IMR-90 (cell line): ENCODE data around the gene LGALS1. TPM values are rescaled to one million over a fixed set of nuclear protein-coding genes. Genes with fewer than 3 reads are reported as not detected.
"Not testable (repeated sequence)": the region's sequence is repeated elsewhere in the genome, so short reads cannot be mapped to it uniquely, and the experiment has no call there.

Experiments
- ATAC-seq: fragments of 200-7000 bp; cut with Tn5 transposase; 2 replicates; pipeline ENCODE4 v1.9.1; 2020; ENCODE audit warnings: low read depth, mild to moderate bottlenecking, moderate library complexity
- BruUV-seq: library from RNA; stranded (reverse); fragments of 400-500 nt; replicated peaks from 2 replicates; lab custom pipeline; 2021; lab: Mats Ljungman, UMichigan
- CTCF ChIA-PET: fragments of 300-600 bp; formaldehyde crosslinking; extraction: SDS; loops from one replicate; lab custom pipeline; 2021; ENCODE audit warnings: antibody characterized with exemption; lab: Yijun Ruan, JAX
- POLR2A ChIA-PET: fragments of 300-600 bp; sonication (Branson Sonifier 250); formaldehyde crosslinking; loops from one replicate; lab custom pipeline; 2022; ENCODE audit warnings: antibody characterized with exemption; ENCODE audit not compliant: unreplicated experiment; lab: Charles Lee
- DNase-seq: peaks from one replicate; pipeline ENCODE4 v3.0.0; 2013
- H2AFZ ChIP-seq: replicated peaks from 2 replicates; pipeline ENCODE3; 2013; ENCODE audit warnings: low read length, mild to moderate bottlenecking; ENCODE audit not compliant: poor library complexity
- H2AK5ac ChIP-seq: 2 replicates; pipeline ENCODE4 v1.6.1; 2013; ENCODE audit warnings: low read depth, low read length, inconsistent platforms
- H2AK9ac ChIP-seq: replicated peaks from 2 replicates; pipeline ENCODE3; 2013; ENCODE audit warnings: mild to moderate bottlenecking, low read depth, low read length, moderate library complexity; ENCODE audit not compliant: poor library complexity
- H2BK120ac ChIP-seq: 2 replicates; pipeline ENCODE4 v1.6.1; 2013; ENCODE audit warnings: low read depth, low read length, inconsistent platforms
- H2BK15ac ChIP-seq: 3 replicates; pipeline ENCODE4 v1.6.1; 2013; ENCODE audit warnings: low read depth, low read length, inconsistent platforms
- H2BK20ac ChIP-seq: 2 replicates; pipeline ENCODE4 v1.6.1; 2013; ENCODE audit warnings: low read depth, mild to moderate bottlenecking, inconsistent platforms, low read length, moderate library complexity
- H2BK5ac ChIP-seq: 2 replicates; pipeline ENCODE4 v1.6.1; 2013; ENCODE audit warnings: mild to moderate bottlenecking, low read depth, low read length, inconsistent platforms; ENCODE audit not compliant: poor library complexity, severe bottlenecking
- H3K14ac ChIP-seq: replicated peaks from 2 replicates; pipeline ENCODE4 v1.6.1; 2013; ENCODE audit warnings: low read depth, low read length, inconsistent platforms
- H3K18ac ChIP-seq: 2 replicates; pipeline ENCODE4 v1.6.1; 2013; ENCODE audit warnings: low read depth, low read length, control low read depth
- H3K23ac ChIP-seq: 2 replicates; pipeline ENCODE4 v1.6.1; 2013; ENCODE audit warnings: low read depth, low read length, inconsistent platforms
- H3K27ac ChIP-seq: 2 replicates; pipeline ENCODE4 v1.5.1; 2013; ENCODE audit warnings: mild to moderate bottlenecking, control low read depth, low read length; ENCODE audit not compliant: insufficient read depth
- H3K27me3 ChIP-seq: 2 replicates; pipeline ENCODE4 v1.6.1; 2013; ENCODE audit warnings: low read length; ENCODE audit not compliant: control insufficient read depth, insufficient read depth
- H3K36me3 ChIP-seq: 2 replicates; pipeline ENCODE4 v1.6.1; 2013; ENCODE audit warnings: low read length, mixed read lengths; ENCODE audit not compliant: control insufficient read depth, insufficient read depth
- H3K4ac ChIP-seq: 2 replicates; pipeline ENCODE4 v1.6.1; 2013; ENCODE audit warnings: low read depth, low read length, inconsistent platforms
- H3K4me1 ChIP-seq: 2 replicates; pipeline ENCODE4 v1.6.1; 2013; ENCODE audit warnings: low read length, mixed read lengths; ENCODE audit not compliant: control insufficient read depth, insufficient read depth
- H3K4me2 ChIP-seq: 2 replicates; pipeline ENCODE4 v1.6.1; 2013; ENCODE audit warnings: low read depth, mild to moderate bottlenecking, control low read depth, low read length, moderate library complexity
- H3K4me3 ChIP-seq: 2 replicates; pipeline ENCODE4 v1.5.1; 2013; ENCODE audit warnings: low read depth, mild to moderate bottlenecking, control low read depth, low read length, moderate library complexity; ENCODE audit not compliant: insufficient read depth
- H3K56ac ChIP-seq: 2 replicates; pipeline ENCODE4 v1.6.1; 2013; ENCODE audit warnings: low read length, inconsistent platforms; ENCODE audit not compliant: insufficient read depth; ENCODE audit errors: extremely low read depth
- H3K79me1 ChIP-seq, 2 experiments: 2 replicates each; pipeline ENCODE4 v1.6.1; 2013; ENCODE audit warnings: low read length in 2 of 2, inconsistent platforms in 1 of 2, low read depth in 1 of 2
- H3K9ac ChIP-seq: 2 replicates; pipeline ENCODE4 v1.6.1; 2013; ENCODE audit warnings: low read depth, low read length, control low read depth
- H3K9me1 ChIP-seq: 2 replicates; pipeline ENCODE4 v1.6.1; 2013; ENCODE audit warnings: low read length, inconsistent platforms; ENCODE audit not compliant: insufficient read depth
- H3K9me3 ChIP-seq: 2 replicates; pipeline ENCODE4 v1.6.1; 2013; ENCODE audit warnings: low read length; ENCODE audit not compliant: control insufficient read depth, insufficient read depth
- H4K20me1 ChIP-seq: 2 replicates; pipeline ENCODE4 v1.6.1; 2013; ENCODE audit warnings: low read length, inconsistent platforms; ENCODE audit not compliant: insufficient read depth
- H4K5ac ChIP-seq: 2 replicates; pipeline ENCODE4 v1.6.1; 2013; ENCODE audit warnings: mild to moderate bottlenecking, low read depth, low read length, control low read depth
- H4K8ac ChIP-seq, 2 experiments: 2 replicates each; pipeline ENCODE4 v1.6.1; 2013; ENCODE audit warnings: low read depth in 2 of 2, low read length in 2 of 2, control low read depth in 1 of 2, inconsistent platforms in 1 of 2
- H4K91ac ChIP-seq: 2 replicates; pipeline ENCODE4 v1.6.1; 2013; ENCODE audit warnings: low read depth, low read length, inconsistent platforms; ENCODE audit not compliant: insufficient read depth
- WGBS, 2 experiments: methylation state at CpG; one replicate each; pipeline versions ENCODE4 v1.1.5 to v1.1.7; 2013; ENCODE audit warnings: missing lambda C conversion rate in 2 of 2; ENCODE audit not compliant: insufficient read length in 1 of 2; ENCODE audit errors: extremely low coverage in 2 of 2; 5-methylcytosine and 5-hydroxymethylcytosine counted together
- dilution Hi-C: fragments of 300-500 bp; cut with HindIII; formaldehyde crosslinking; loops from one replicate; pipeline ENCODE4 v1.14.3; 2018; ENCODE audit warnings: low sequenced_read_pairs; ENCODE audit not compliant: unreplicated experiment
- in situ Hi-C: fragments of 300-500 bp; cut with MboI; formaldehyde crosslinking; loops from 3 replicates; pipeline ENCODE4 v1.14.3; 2019; ENCODE audit warnings: low sequenced_read_pairs, inconsistent platforms, mixed read lengths
- intact Hi-C: fragments of 100-400 bp; cut with micrococcal nuclease; formaldehyde crosslinking; loops from 2 replicates; pipeline ENCODE4 v1.10.0; 2022
- polyA plus RNA-seq, 3 experiments: library from polyadenylated mRNA; depleted of rRNA; stranded (reverse); fragments of >200 nt; gene quantifications; 2 replicates each; pipeline ENCODE4 v1.2.3, GENCODE V29; 2012; ENCODE audit warnings: low replicate concordance in 1 of 3
- total RNA-seq: library from RNA; depleted of rRNA; stranded (reverse); fragments of >200 nt; gene quantifications from 2 replicates; pipeline ENCODE4 v1.2.3, GENCODE V29; 2012

The LGALS1 gene
- total and polyA plus RNA-seq, 2 of the 4 experiments (the other 2 are of a cell fraction): 11,896 to 15,383 TPM

GRCh38 chr22:37696260-37696656 lies 20.8 kb downstream of the LGALS1 start:
- H2BK15ac ChIP-seq: 0 out of 3 replicates have a peak overlapping the region, but pooled peaks have one; percentile 47
- peak overlapping the region; percentile 95 for H2AK9ac ChIP-seq
- H4K20me1 ChIP-seq, H4K91ac ChIP-seq, H3K27me3 ChIP-seq, H3K9me3 ChIP-seq, BruUV-seq, ATAC-seq, H3K18ac ChIP-seq, H2BK120ac ChIP-seq, dilution Hi-C loops, H3K27ac ChIP-seq, H3K4me1 ChIP-seq, H3K56ac ChIP-seq, DNase-seq, H4K5ac ChIP-seq, in situ Hi-C loops: not testable (repeated sequence)
- ChIA-PET POLR2A (interaction anchor here (0.6 kb wide), 1 partner anchor 8 kb away, joined by 10 read pairs; no protein-coding TSS in a partner anchor), CTCF (interaction anchor here (0.6 to 0.7 kb wide), 2 partner anchors 9 to 53 kb away, joined by 3 read pairs; no protein-coding TSS in a partner anchor)
- H2BK20ac ChIP-seq: peak overlapping the region; percentile 3; the same call in 1 of the 2 replicates
- H3K36me3 ChIP-seq: peaks cover 11% of the 10 kb centered on the region
- peak overlapping the region; percentile 58 for H3K4ac ChIP-seq
- peak overlapping the region; percentile 88 for H3K14ac ChIP-seq
- H3K9ac ChIP-seq: peak overlapping the region; percentile 40; the same call in 1 of the 2 replicates
- intact Hi-C loops: loop anchor here (5.0 kb wide), 1 partner anchor 46 kb away; no protein-coding TSS in a partner anchor
- peak overlapping the region; percentile 50 to 82; a peak in 3 of 4 replicates for H4K8ac ChIP-seq
- peak overlapping the region; percentile 15 for H2BK5ac ChIP-seq
- peak overlapping the region; percentile 38 for H3K4me2 ChIP-seq
- H3K23ac ChIP-seq: peak overlapping the region; percentile 72; the same call in 1 of the 2 replicates
- peak overlapping the region; percentile 66 for H2AK5ac ChIP-seq
- peak overlapping the region; percentile 94 for H2AFZ ChIP-seq
- H3K79me1 ChIP-seq: peaks cover 0 to 18% of the 10 kb centered on the region in 2 experiments; a peak in 2 of 4 replicates
- peaks cover 15% of the 10 kb centered on the region; the same call in 1 of the 2 replicates for H3K9me1 ChIP-seq
- H3K4me3 ChIP-seq: peak overlapping the region; percentile 11; the same call in 1 of the 2 replicates
- 16% methylated on average over 5 of the region's 13 CpGs; no CpG with 5 or more reads in 1 of the 2 experiments for WGBS, 2 experiments
